Activated naive CD8-positive, alpha-beta T cell treated with anti-CD3 and anti-CD28 coated beads, Interleukin-2, amount 10 ng/mL, durations not matched to agents 7 days and 5 days (primary cell): ENCODE measurements around the gene KAZALD1. TPM values are rescaled to one million over a fixed set of nuclear protein-coding genes. Genes with fewer than 3 reads are reported as not detected.
A peak's percentile ranks its signal among the peaks of the same experiment; 100 is the strongest.

Source experiments
- ATAC-seq: fragments of 150-1000 bp; cut with Tn5 transposase; one replicate; pipeline ENCODE4 v1.10.0; 2021; ENCODE audit warnings: low read depth, moderate library complexity
- POLR2A ChIA-PET: fragments of 350-600 bp; sonication (Branson Sonifier 250); formaldehyde crosslinking; loops from one replicate; lab custom pipeline; 2021; ENCODE audit warnings: antibody characterized with exemption; lab: Charles Lee
- DNase-seq: peaks from one replicate; pipeline ENCODE4 v3.0.0; 2021
- H3K27ac Mint-ChIP-seq: one replicate; pipeline ENCODE4 v1.8.0; 2022; ENCODE audit warnings: mild to moderate bottlenecking, mixed read lengths
- H3K27me3 Mint-ChIP-seq: one replicate; pipeline ENCODE4 v1.8.0; 2022; ENCODE audit warnings: mild to moderate bottlenecking, moderate library complexity, mixed read lengths
- H3K36me3 Mint-ChIP-seq: one replicate; pipeline ENCODE4 v1.8.0; 2021; ENCODE audit warnings: mild to moderate bottlenecking, mixed read lengths
- H3K4me1 Mint-ChIP-seq: one replicate; pipeline ENCODE4 v1.8.0; 2021; ENCODE audit warnings: mixed read lengths
- H3K4me3 Mint-ChIP-seq: one replicate; pipeline ENCODE4 v1.8.0; 2022; ENCODE audit warnings: mild to moderate bottlenecking, moderate library complexity, mixed read lengths
- H3K9me3 Mint-ChIP-seq: one replicate; pipeline ENCODE4 v1.8.0; 2021; ENCODE audit warnings: mixed read lengths
- total RNA-seq, 2 experiments: library from RNA; stranded (reverse); gene quantifications; one replicate each; pipeline ENCODE4 v1.2.3, GENCODE V29; 2021

KAZALD1 gene
- total RNA-seq: not detected

- no peaks in the 10 kb centered on the region for H3K9me3 Mint-ChIP-seq
- H3K27ac Mint-ChIP-seq: peak within 1 kb of the TSS; percentile 82
- peak within 1 kb of the TSS; percentile 93 for H3K4me3 Mint-ChIP-seq
- peaks cover 9% of the 10 kb centered on the region for H3K36me3 Mint-ChIP-seq
- H3K27me3 Mint-ChIP-seq: peaks cover 41% of the 10 kb centered on the region
- POLR2A ChIA-PET: interaction anchor here (0.6 to 2.0 kb wide), 5 partner anchors 12 to 1210 kb away, joined by 3 to 11 read pairs (median 3); no protein-coding TSS in a partner anchor
- DNase-seq (peak; percentile 46), ATAC-seq (no peak)
- H3K4me1 Mint-ChIP-seq: peaks cover 42% of the 10 kb centered on the region
Observed at GRCh38 chr10:101061624-101062231, at the start of gene KAZALD1. KAZALD1 (plus strand) TSS chr10:101061989; CDS start chr10:101062593, 604 bp downstream.

- POLR2A ChIA-PET: no interaction called here
- H3K9me3 Mint-ChIP-seq: no peaks in the 10 kb centered on the region
- peaks cover 23% of the 10 kb centered on the region for H3K27me3 Mint-ChIP-seq
- H3K4me1 Mint-ChIP-seq: peaks cover 9% of the 10 kb centered on the region
- no peak overlapping the region for H3K27ac Mint-ChIP-seq
- DNase-seq: peak; percentile 79
- no peak overlapping the region for H3K4me3 Mint-ChIP-seq
- H3K36me3 Mint-ChIP-seq: no peaks in the 10 kb centered on the region
- ATAC-seq: peak; percentile 91
Observed at GRCh38 chr10:101012525-101013364, 49.0 kb upstream of the KAZALD1 start.

GRCh38 chr10:101013365-101013825, 48.4 kb upstream of the KAZALD1 start:
- Mint-ChIP-seq H3K4me3 (no peak overlapping the region), H3K36me3 (no peaks in the 10 kb centered on the region), H3K27me3 (peaks cover 28% of the 10 kb centered on the region), H3K27ac (no peak overlapping the region), H3K4me1 (peaks cover 10% of the 10 kb centered on the region), H3K9me3 (no peaks in the 10 kb centered on the region)
- DNase-seq: no peak
- POLR2A ChIA-PET: interaction anchor here (3.4 kb wide), 1 partner anchor 16 kb away, joined by 15 read pairs; no protein-coding TSS in a partner anchor
- ATAC-seq: no peak

GRCh38 chr10:101014230-101014884, 47.4 kb upstream of the KAZALD1 start:
- Mint-ChIP-seq H3K9me3 (no peaks in the 10 kb centered on the region), H3K36me3 (no peaks in the 10 kb centered on the region), H3K4me3 (no peak overlapping the region), H3K27me3 (peaks cover 31% of the 10 kb centered on the region), H3K27ac (no peak overlapping the region), H3K4me1 (peaks cover 13% of the 10 kb centered on the region)
- DNase-seq (peak; percentile 84), ATAC-seq (no peak)
- POLR2A ChIA-PET: interaction anchor here (1.0 to 3.4 kb wide), 3 partner anchors 12 to 18 kb away, joined by 3 to 15 read pairs (median 4); no protein-coding TSS in a partner anchor

DNA sequence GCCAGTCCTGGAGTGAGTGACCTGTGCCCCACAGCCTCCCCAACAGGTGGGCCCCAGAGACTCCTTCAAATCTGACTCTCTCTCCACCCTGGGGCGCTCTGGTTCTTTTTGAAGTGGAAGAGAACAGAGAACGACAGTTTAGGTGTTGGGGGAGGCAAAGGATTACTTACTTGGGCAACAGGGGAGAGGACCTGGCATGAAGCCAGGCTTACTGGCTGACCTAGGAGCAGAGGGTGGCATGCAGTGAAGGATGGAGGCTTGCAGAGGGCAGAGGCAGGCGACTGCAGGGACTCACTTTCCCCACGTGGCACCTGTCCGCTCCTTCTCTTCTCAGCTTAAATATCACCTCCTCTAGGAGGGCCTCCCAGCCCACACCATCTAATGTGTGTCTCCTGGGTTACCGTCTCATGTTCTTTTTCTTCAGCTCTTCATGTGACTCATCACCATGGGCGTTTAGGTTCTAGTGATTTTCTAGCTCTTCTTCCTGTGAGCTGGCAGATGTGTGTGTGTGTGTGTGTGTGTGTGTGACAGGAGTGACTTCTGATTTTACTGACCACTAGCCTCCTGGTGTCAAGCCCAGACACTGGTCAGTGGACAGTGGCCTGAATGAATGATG, 46.7 kb upstream of the KAZALD1 start:
- ATAC-seq (no peak), DNase-seq (no peak)
- Mint-ChIP-seq H3K36me3 (no peaks in the 10 kb centered on the region), H3K27me3 (peaks cover 37% of the 10 kb centered on the region), H3K4me3 (no peak overlapping the region), H3K4me1 (peaks cover 14% of the 10 kb centered on the region), H3K9me3 (no peaks in the 10 kb centered on the region), H3K27ac (no peak overlapping the region)
- POLR2A ChIA-PET: interaction anchor here (0.9 to 3.4 kb wide), 4 partner anchors 11 to 17 kb away, joined by 3 to 15 read pairs (median 4); partner anchors contain the start of genes PDZD7 and SFXN3

GRCh38 chr10:101015582-101015973, 46.2 kb upstream of the KAZALD1 start:
- peaks cover 14% of the 10 kb centered on the region for H3K4me1 Mint-ChIP-seq
- H3K4me3 Mint-ChIP-seq: no peak overlapping the region
- POLR2A ChIA-PET: interaction anchor here (0.9 to 3.4 kb wide), 2 partner anchors 15 to 18 kb away, joined by 3 to 15 read pairs; partner anchors contain the start of genes PDZD7 and SFXN3
- DNase-seq (no peak), ATAC-seq (no peak)
- no peaks in the 10 kb centered on the region for H3K36me3 Mint-ChIP-seq
- peaks cover 37% of the 10 kb centered on the region for H3K27me3 Mint-ChIP-seq
- H3K9me3 Mint-ChIP-seq: no peaks in the 10 kb centered on the region
- no peak overlapping the region for H3K27ac Mint-ChIP-seq

DNA sequence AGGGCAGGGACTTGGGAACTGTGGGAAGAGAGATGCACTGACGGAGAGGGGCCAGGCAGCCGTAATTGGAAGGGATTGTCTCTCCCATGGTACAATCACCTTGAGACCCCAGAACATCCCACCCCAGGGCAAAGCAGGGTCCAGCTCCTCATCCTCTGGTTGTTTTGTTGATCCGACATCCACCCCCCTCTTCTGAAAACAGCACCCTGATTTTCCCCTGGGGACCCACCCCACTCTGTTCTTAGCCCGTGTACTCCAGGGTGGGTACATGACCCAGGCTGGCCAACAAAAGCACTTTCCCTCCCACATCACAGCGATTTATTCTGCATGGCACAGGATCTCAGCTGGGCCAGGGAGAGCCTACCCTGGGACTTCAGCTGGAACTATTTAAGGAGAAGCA, 45.0 kb upstream of the KAZALD1 start:
- peaks cover 43% of the 10 kb centered on the region for H3K27me3 Mint-ChIP-seq
- POLR2A ChIA-PET: interaction anchor here (1.0 to 3.4 kb wide), 2 partner anchors 14 to 19 kb away, joined by 3 to 15 read pairs; partner anchors contain the start of genes PDZD7 and SFXN3
- H3K27ac Mint-ChIP-seq: no peak overlapping the region
- ATAC-seq (no peak), DNase-seq (no peak)
- no peak overlapping the region for H3K4me3 Mint-ChIP-seq
- H3K9me3 Mint-ChIP-seq: no peaks in the 10 kb centered on the region
- H3K36me3 Mint-ChIP-seq: no peaks in the 10 kb centered on the region
- H3K4me1 Mint-ChIP-seq: peaks cover 14% of the 10 kb centered on the region

GRCh38 chr10:101018118-101018599, 43.6 kb upstream of the KAZALD1 start:
- Mint-ChIP-seq H3K27ac (no peak overlapping the region), H3K36me3 (no peaks in the 10 kb centered on the region), H3K27me3 (peaks cover 45% of the 10 kb centered on the region), H3K4me3 (no peak overlapping the region), H3K9me3 (no peaks in the 10 kb centered on the region), H3K4me1 (peaks cover 12% of the 10 kb centered on the region)
- ATAC-seq (no peak), DNase-seq (no peak)
- POLR2A ChIA-PET: interaction anchor here (1.9 kb wide), 1 partner anchor 20 kb away, joined by 6 read pairs; no protein-coding TSS in a partner anchor

GRCh38 chr10:101018600-101019439, 43.0 kb upstream of the KAZALD1 start:
- DNase-seq (peak; percentile 85), ATAC-seq (peak; percentile 89)
- Mint-ChIP-seq H3K4me1 (peaks cover 10% of the 10 kb centered on the region), H3K4me3 (no peak overlapping the region), H3K27me3 (peaks cover 45% of the 10 kb centered on the region), H3K9me3 (no peaks in the 10 kb centered on the region), H3K27ac (no peak overlapping the region), H3K36me3 (no peaks in the 10 kb centered on the region)
- POLR2A ChIA-PET: interaction anchor here (0.6 to 1.9 kb wide), 2 partner anchors 16 to 20 kb away, joined by 4 to 6 read pairs; no protein-coding TSS in a partner anchor

DNA sequence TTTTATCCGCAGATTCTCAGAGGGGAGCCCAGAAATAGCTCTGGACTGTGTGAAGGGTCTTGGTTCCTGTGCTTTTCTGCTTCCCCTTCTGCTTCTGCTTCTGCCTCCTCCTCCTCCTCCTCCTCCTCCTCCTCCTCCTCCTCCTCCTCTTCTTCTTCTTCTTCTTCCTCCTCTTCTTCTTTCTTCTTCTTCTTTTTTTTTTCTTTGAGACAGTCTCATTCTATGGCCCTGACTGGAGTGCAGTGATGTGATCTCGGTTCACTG, 42.4 kb upstream of the KAZALD1 start:
- POLR2A ChIA-PET: interaction anchor here (0.6 kb wide), 1 partner anchor 15 kb away, joined by 4 read pairs; no protein-coding TSS in a partner anchor
- peaks cover 8% of the 10 kb centered on the region for H3K4me1 Mint-ChIP-seq
- no peak overlapping the region for H3K4me3 Mint-ChIP-seq
- H3K27ac Mint-ChIP-seq: no peak overlapping the region
- DNase-seq (no peak), ATAC-seq (no peak)
- H3K27me3 Mint-ChIP-seq: peaks cover 44% of the 10 kb centered on the region
- no peaks in the 10 kb centered on the region for H3K36me3 Mint-ChIP-seq
- H3K9me3 Mint-ChIP-seq: no peaks in the 10 kb centered on the region

GRCh38 chr10:101020427-101021075, 41.2 kb upstream of the KAZALD1 start:
- Mint-ChIP-seq H3K27ac (no peak overlapping the region), H3K36me3 (no peaks in the 10 kb centered on the region), H3K27me3 (peaks cover 41% of the 10 kb centered on the region), H3K4me1 (peaks cover 6% of the 10 kb centered on the region), H3K9me3 (no peaks in the 10 kb centered on the region), H3K4me3 (no peak overlapping the region)
- POLR2A ChIA-PET: no interaction called here
- ATAC-seq (no peak), DNase-seq (no peak)
